IPS-18c (cell line): ENCODE results near the gene RUSF1.
"Not testable (repeated sequence)": the region's sequence is repeated elsewhere in the genome, so short reads cannot be mapped to it uniquely, and the experiment has no call there.

Source experiments
- H3K4me3 ChIP-seq: 2 replicates; pipeline ENCODE4 v1.7.0; 2013; ENCODE audit warnings: low read depth, mild to moderate bottlenecking, low read length, moderate library complexity; ENCODE audit not compliant: insufficient read depth
- H3K9me3 ChIP-seq: one replicate; pipeline ENCODE4 v1.6.1; 2013; ENCODE audit warnings: mild to moderate bottlenecking, low read length, moderate library complexity; ENCODE audit not compliant: control insufficient read depth, insufficient read depth

RUSF1 gene

DNA sequence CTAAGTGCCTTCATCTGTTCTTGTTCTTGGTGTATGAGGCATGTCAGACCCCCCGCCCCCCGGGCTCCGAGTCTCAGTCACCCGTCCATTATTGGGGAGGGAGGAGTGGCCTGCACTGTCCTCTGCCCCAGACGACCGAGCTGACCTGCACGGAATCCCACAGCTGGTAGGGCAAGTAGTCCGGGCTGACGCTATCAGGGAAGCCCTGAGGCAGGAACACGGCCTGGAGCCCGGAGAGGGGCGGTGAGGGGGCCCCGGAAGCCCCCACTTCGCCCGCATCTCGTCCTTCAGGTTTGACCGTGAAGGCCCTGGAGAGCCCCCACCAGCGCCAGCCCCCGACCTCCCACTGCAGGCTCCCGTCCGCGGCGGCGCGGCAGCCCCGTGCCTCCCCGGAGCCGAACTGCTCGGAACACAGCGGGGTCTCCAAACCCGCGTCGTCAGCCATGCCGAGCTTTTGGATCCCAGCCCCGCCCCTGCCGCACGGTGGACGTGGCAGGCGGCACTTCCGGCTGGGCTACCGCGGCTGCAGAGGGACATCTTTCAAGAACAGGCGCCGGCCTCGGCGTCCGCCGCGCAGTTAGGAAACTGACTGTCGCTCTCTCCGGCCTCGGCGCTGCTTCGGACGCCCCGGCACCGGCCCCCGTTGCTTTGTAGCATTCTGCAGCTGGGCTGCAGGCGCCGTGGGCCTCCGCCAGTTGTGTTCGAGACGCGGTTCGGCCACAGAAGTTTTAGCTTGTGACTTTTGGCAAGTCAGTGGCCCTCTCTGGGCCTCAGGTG is at the start of gene RUSF1:
Gene RUSF1, minus strand, starts transcription at position 463 of the 777 bp plus-strand sequence. Its CDS starts 18 bp downstream, at position 445.
- peak within 1 kb of the TSS; percentile 90 for H3K4me3 ChIP-seq
- H3K9me3 ChIP-seq, result no peaks in the 10 kb centered on the region

DNA sequence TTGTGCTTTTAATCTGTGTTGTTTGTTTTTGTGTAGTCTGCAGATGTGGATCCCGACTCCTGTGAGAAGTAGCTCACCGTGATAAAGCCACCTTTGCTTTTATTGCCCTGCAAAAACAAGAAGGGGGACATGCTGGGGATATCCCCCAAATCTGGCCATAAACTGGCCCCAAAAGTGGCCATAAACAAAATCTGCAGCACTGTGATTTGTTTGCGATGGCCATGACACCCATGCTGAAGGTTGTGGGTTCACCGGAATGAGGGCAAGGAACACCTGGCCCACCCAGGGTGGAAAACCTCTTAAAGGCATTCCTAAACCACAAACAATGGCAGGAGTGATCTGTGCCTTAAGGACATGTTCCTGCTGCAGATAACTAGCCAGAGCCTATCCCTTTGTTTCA is 34.6 kb upstream of the RUSF1 start:
- H3K4me3 ChIP-seq, result no peak overlapping the region
- H3K9me3 ChIP-seq, result peaks cover 3% of the 10 kb centered on the region

DNA sequence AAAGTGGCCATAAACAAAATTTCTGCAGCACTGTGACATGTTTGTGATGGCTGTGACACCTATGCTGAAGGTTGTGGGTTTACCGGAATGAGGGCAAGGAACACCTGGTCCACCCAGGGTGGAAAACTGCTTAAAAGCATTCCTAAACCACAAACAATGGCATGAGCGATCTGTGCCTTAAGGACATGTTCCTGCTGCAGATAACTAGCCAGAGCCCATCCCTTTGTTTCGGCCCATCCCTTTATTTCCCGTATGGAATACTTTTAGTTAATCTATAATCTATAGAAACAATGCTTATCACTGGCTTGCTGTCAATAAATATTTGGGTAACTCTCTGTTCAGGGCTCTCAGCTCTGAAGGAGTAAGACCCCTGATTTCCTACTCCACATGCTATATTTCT is 31.6 kb upstream of the RUSF1 start:
- not testable (repeated sequence) for H3K4me3 ChIP-seq, H3K9me3 ChIP-seq

DNA sequence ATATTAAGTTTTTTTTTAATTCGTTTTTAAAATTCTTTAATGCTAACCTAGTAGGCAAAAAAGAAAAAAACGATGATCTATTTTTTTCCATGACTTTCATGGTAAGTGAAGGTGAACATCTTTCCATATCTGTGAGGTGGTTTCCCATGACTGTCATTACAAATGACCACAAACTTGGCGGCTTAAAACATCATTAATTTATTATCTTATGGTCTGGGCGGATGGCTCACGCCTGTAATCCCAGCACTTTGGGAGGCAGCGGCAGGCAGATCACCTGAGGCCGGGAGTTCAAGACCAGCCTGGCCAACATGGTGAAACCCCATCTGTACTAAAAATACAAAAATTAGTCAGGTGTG is 30.0 kb upstream of the RUSF1 start:
- not testable (repeated sequence) for H3K4me3 ChIP-seq, H3K9me3 ChIP-seq

DNA sequence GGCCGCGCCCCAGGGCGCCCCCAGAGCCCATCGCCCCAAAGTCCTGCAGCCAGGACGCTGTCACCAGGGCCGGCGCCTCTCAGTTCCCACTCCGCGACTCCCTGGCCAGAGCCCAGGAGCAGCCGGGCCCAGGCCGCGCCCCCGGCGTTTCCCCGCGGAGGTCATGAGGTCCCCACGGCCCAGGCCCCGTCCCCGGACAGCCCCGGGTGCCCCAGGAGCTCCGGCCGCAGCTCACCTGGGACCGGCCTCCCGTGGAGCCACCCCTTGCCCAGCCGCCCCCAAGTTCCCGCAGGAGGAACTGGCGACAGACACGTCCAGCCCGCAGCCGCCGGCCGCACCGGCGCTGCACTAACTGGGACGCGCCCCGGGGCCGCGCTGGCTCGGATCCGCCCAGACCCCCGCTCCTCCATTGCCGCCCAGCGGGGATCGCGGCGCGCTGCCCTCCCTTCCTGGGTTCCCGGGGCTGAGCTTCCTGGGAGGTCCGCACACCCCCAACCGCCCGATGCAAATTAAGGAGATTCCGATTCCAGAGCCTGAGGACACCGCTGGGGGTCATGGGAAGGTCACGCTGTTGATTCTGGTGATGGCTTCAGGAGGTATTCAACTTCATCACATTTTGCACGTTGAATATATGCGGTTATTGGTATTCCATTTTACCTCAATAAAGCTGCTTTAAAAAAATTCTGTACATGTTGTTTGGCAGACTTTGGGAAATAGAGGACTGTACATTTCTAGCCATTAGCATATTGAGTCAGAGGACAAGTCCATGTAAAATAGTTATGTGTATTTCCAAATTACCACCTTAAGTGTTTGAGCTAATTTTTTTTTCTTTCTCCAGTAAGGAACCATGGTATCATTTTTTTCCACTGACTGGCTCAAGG is 29.4 kb upstream of the RUSF1 start:
- peak overlapping the region; percentile 47; the same call in 1 of the 2 replicates for H3K4me3 ChIP-seq
- no peaks in the 10 kb centered on the region for H3K9me3 ChIP-seq

DNA sequence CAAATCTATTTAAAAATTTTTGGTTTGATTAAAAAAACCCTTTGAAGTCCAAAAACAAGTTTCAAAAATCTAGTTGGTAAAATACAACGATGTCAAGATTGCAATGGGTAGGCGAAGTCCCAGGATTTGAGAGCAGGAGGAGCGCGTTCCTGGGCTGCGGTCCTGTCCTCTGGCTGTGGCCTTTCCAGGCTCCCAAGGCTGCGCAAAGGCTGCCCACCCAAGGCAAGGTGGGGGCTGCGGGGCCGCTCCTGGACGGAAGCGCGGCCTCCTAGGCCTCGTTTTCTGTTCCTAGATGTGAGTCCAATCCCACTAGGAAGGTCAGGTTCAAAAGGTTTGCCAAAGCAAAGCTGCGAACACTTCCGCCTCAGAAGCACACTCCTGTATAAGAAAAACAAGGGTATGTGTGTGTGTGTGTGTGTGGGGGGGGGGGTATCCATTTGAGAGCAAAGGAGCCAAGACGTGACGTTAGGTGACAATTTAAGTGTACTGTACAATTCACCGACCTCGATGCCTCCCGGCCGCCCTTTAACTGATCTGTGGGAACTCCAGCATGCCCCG is 28.7 kb upstream of the RUSF1 start:
- Histone ChIP-seq H3K4me3 (peak overlapping the region; percentile 47; the same call in 1 of the 2 replicates), H3K9me3 (no peaks in the 10 kb centered on the region)

DNA sequence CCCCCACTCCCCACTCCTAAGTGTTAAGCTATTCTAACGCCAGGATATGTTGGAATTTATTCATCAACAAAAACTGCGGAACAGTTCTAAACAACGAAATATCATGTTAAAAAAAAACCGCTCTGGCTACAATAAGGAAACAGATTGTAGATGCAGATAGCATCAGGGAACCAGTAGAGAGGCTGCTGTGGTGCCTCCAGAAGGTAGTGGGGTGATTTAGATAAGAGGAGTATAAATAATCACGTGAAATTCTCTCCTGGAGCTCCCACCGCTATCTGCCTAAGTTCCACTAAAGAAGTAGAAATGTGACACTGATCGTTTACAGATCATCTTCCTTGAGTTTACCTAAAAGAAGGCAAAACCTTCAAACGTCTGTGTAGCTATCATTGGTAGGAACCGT is 27.5 kb upstream of the RUSF1 start:
- Histone ChIP-seq H3K9me3 (no peaks in the 10 kb centered on the region), H3K4me3 (no peak overlapping the region; the same call in 1 of the 2 replicates)

DNA sequence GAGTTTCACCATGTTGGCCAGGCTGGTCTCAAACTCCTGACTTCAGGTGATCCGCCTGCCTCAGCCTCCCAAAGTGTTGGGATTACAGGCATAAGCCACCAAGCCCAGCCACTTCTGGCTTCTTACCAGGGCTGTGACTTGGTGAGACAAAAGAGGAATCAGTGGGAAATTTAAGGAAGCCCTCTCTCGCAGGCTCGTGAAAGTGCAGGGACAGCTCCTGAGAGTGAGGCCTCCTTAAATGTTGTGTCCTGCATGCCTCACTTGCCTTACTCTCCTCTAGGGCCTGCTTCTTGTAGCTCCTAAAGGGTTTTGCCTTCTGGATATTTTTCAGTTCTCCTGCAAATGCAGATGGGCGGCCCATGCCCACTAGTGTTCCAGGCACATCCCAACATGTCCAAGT is 24.7 kb upstream of the RUSF1 start:
- Histone ChIP-seq H3K9me3 (no peaks in the 10 kb centered on the region), H3K4me3 (no peak overlapping the region)

DNA sequence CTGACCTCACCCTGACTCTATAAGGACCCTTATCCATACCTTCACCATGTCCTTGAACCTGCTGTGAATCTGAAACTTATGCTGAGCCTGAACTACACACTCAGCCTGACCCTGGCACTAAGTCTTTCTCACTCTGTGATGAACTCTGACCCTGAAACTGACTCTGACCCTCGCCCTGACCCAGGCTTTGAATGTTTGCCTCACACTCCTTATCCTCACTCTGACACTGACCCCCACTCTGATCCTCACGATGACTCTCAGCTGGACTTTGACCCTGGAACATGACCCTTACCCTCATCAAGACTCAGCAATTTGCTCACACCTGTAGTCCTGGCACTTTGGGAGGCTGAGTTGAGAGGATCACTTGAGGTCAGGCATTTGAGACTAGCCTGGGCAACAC is 23.9 kb upstream of the RUSF1 start:
- Histone ChIP-seq H3K4me3 (no peak overlapping the region), H3K9me3 (no peaks in the 10 kb centered on the region)

DNA sequence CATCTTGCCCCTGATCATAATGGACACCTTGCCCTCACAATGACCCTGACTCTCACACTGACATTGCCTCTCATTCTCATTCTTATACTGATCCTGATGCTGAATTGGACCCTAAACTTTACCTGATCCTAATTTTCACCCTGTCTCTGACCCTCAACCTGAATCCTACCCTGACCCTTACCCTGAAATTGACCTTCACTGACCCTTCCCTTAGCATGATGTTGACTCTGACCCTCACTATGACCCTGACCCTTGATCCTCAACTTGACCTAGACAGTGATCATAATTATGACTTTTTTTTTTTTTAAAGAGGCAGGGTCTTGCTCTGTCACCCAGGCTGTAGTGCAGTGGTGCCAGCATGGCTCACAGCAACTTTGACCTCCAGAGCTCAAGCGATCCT is 22.9 kb upstream of the RUSF1 start:
- H3K9me3 ChIP-seq, result no peaks in the 10 kb centered on the region
- no peak overlapping the region for H3K4me3 ChIP-seq

DNA sequence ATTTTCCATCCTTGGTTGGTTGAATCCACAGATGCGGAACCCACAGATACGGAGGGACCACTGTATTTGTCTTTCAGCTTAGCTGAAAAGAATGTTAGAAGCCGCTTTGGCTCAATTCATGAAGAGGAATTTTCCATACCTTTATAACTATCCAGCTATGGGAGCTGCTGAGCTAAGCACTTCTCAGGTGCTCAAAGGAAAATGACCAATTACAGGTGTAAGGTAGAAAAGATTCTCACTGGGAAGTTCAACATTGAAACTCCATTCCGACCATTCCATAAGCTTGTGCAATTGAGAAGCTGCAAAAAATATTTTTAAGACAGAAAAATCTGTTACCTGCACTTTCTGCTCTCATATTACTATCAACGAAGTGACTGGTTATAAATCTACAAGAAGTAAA is 22.2 kb upstream of the RUSF1 start:
- no peaks in the 10 kb centered on the region for H3K9me3 ChIP-seq

DNA sequence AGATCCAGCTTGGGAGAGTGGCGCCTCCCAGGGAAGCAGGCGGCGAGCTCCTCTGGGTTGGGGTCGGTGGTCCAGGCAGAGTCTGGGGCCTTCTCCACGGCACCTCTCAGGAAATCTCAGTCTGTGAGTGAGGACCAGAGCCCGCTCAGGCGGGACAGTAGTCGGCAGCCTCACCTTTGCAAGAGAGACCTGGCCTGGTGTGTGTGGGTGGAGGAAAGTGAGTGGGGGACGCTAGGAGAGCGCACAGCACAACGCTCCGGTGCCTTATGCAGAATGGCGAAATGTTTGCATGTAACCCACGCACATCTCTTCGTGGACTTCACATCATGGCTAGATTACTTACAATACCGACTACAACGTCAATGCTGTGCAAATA is 21.7 kb upstream of the RUSF1 start:
- H3K9me3 ChIP-seq, result no peaks in the 10 kb centered on the region
- peak overlapping the region; percentile 50 for H3K4me3 ChIP-seq

More for the DNA sequence above, 22.2 kb upstream of the RUSF1 start:
- H3K4me3 ChIP-seq, result peak overlapping the region; percentile 50; the same call in 1 of the 2 replicates

DNA sequence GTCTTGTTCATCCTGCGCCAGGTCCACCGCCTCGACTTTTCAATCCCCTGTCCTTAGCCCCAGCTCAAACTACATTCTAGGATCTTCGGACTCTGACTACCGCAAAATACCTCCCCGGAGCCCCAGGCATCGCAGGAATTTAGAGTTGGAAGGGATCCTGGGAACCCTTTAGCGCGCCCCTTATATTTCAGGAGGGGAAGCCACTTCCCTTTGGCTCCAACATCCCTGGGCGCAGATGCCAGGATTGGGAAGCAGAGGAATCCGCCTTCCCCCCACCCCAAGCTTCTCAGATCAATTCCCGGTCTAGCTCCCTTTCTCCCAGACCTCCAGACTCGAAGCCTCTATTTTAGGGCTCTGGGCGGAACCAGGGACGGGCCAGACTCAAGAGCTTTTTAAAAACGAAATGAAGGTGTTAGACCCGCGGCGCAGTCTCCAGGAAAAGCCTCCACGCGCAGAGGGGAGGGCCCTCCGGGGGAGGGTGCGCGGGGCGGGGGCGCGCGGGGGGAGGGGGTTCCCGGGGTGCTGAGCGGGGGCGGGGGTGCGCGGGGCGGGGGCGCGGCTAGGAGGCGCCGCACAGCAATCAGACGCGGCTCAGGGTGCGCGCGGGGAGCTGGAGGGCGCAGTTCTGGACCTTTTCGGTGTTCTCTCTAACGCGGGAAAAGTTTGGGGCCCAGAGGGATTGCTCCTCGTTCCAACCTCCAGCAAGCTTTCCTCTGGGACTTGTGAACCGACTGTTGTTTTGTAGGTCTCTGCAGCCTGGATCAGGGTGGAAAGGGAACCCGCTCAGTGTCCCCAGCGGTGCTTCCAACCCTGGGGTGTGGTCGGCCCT is 21.1 kb upstream of the RUSF1 start:
- peak overlapping the region; percentile 50 for H3K4me3 ChIP-seq
- H3K9me3 ChIP-seq, result no peaks in the 10 kb centered on the region

DNA sequence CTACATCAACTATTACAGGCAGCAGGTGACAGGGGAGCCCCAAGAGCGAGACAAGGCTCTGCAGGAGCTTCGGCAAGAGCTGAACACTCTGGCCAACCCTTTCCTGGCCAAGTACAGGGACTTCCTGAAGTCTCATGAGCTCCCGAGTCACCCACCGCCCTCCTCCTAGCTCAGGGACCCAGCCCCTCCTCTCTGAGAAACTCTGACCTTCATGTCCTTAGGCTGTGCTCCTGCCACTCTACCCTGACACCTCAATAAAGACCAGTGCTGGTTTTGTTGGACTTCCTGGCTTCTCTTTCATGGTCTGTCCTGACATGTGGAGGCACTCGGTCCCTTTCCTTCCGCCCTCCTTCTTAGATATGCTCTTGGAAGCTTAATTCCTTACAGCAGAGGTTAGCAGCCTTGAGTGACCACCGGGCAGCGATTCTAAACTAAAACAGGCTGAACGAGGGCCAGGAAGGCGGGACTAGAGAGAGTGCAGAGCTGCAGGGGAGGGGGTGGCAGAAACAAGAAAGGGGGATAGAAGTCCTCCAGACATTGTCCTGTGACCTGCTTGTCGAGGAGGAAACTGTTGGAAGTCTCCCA is 20.4 kb upstream of the RUSF1 start:
- H3K4me3 ChIP-seq, result peak overlapping the region; percentile 37
- no peaks in the 10 kb centered on the region for H3K9me3 ChIP-seq

DNA sequence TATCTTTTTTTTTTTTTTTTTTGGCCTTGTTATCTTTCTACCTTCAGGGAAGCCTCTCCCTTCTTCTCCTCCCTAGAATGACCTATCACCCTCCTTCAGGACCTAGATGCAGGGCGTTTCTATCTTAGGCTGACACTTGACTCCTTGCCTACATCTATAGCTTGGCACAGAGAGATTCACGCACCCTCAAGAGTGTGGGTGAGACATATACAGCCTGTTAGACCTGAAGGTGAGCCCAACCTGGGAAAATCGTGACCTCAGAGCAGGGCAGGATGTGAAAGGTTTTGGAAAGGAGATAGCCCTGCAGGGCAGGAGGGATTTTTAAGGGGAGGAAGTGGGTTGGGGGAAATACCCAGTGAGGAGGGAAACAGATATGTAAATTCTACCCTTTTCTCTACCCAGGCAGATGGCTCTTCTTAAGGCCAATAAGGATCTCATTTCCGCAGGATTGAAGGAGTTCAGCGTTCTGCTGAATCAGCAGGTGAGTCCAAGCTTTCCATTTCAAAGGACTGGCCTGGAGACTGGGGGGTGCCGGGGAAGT is 19.6 kb upstream of the RUSF1 start, which contains the start of gene AHSP:
Gene AHSP, plus strand, starts transcription at position 167 of the 541 bp plus-strand sequence. Its CDS starts 240 bp downstream, at position 407.
- no peaks in the 10 kb centered on the region for H3K9me3 ChIP-seq
- H3K4me3 ChIP-seq, result peak within 1 kb of the TSS; percentile 37; the same call in 1 of the 2 replicates

DNA sequence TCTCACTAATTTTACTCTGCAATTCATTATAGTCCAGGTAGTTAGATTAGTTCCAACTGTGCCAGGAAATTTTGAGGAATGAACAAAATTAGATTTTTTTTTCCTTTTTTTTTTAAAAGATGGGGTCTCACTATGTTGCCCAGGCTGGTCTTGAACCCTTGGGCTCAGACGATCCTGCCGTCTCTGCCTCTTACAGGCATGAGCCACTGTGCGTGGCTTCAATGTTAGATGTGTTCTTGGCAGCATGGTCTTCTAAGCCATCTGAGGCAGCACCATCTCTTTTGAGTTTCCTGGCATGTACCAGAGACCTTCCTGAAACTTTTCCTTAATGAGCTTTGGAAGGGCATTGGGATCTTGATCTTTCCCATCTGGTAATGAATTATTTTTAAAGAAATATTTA is 16.9 kb upstream of the RUSF1 start:
- no peak overlapping the region for H3K4me3 ChIP-seq
- peaks cover 2% of the 10 kb centered on the region for H3K9me3 ChIP-seq
